GM04503 (cell line): ENCODE measurements around the gene PRDM16.

Experiments
- DNase-seq: peaks from one replicate; pipeline ENCODE4 v3.0.0-alpha.2; 2012; ENCODE audit warnings: low read depth

The PRDM16 gene

GRCh38 chr1:3124246-3124645, 55.2 kb downstream of the PRDM16 start:
- DNase-seq = no peak

GRCh38 chr1:3125078-3125477, 56.1 kb downstream of the PRDM16 start:
- DNase-seq = no peak

GRCh38 chr1:3125546-3126368, 56.8 kb downstream of the PRDM16 start:
- DNase-seq = no peak

GRCh38 chr1:3126756-3127678, 58.0 kb downstream of the PRDM16 start:
- no peak for DNase-seq

GRCh38 chr1:3127738-3128137, 58.7 kb downstream of the PRDM16 start:
- DNase-seq = no peak

- no peak for DNase-seq
Observed at GRCh38 chr1:3128431-3129132, 59.6 kb downstream of the PRDM16 start.

GRCh38 chr1:3129133-3129490, 60.1 kb downstream of the PRDM16 start:
- no peak for DNase-seq

- no peak for DNase-seq
Observed at GRCh38 chr1:3130268-3130667, 61.3 kb downstream of the PRDM16 start.

- no peak for DNase-seq
Observed at GRCh38 chr1:3132660-3133059, 63.7 kb downstream of the PRDM16 start.

GRCh38 chr1:3133686-3134085, 64.7 kb downstream of the PRDM16 start:
- DNase-seq = no peak

GRCh38 chr1:3134381-3135072, 65.5 kb downstream of the PRDM16 start:
- DNase-seq = no peak

GRCh38 chr1:3135073-3135702, 66.2 kb downstream of the PRDM16 start:
- DNase-seq = no peak

GRCh38 chr1:3135744-3136455, 66.9 kb downstream of the PRDM16 start:
- no peak for DNase-seq

GRCh38 chr1:3136532-3136931, 67.5 kb downstream of the PRDM16 start:
- no peak for DNase-seq

GRCh38 chr1:3137111-3138100, 68.4 kb downstream of the PRDM16 start:
- DNase-seq = no peak

- DNase-seq = no peak
Observed at GRCh38 chr1:3138623-3139151, 69.7 kb downstream of the PRDM16 start.

- no peak for DNase-seq
Observed at GRCh38 chr1:3139451-3139852, 70.4 kb downstream of the PRDM16 start.

- no peak for DNase-seq
Observed at GRCh38 chr1:3139871-3140361, 70.9 kb downstream of the PRDM16 start.

- DNase-seq = no peak
Observed at GRCh38 chr1:3140437-3140836, 71.4 kb downstream of the PRDM16 start.
